Loucy (cell line): ENCODE data around the gene CDH19.

Experiments used
- CTCF ChIP-seq: fragments of 200-600 bp; sonication (generic); conservative IDR thresholded peaks from 2 replicates; pipeline ENCODE4 v1.5.1; 2014; ENCODE audit warnings: mild to moderate bottlenecking, antibody characterized with exemption, low read length
- EZH2phosphoT487 ChIP-seq: fragments of 200-600 bp; IDR thresholded peaks from 2 replicates; pipeline ENCODE4 v1.6.1; 2018; ENCODE audit warnings: antibody characterized with exemption, mild to moderate bottlenecking, moderate library complexity, borderline replicate concordance

- TF ChIP-seq CTCF (no peak), EZH2phosphoT487 (no peak)
Measured at GRCh38 chr18:66534110-66534509, 69.8 kb downstream of the CDH19 start.
